ENCODE measurements around the gene TRIM14.

- TF ChIP-seq CTCF (IDR thresholded peaks at IDR 0.05): no peak
- TF ChIP-seq POLR2A (IDR thresholded peaks at IDR 0.05): no peak
These were observed 34.6 kb downstream of the TRIM14 start for GRCh38 chr9:98084396-98084795.

Measured in lower leg skin (tissue), 3 donors.